ENCODE results near the gene TRIM13. TPM values are rescaled to one million over a fixed set of nuclear protein-coding genes. Genes with fewer than 3 reads are reported as not detected.

Gene TRIM13
- total RNA-seq, 1 donor from 2014 or later: 13.4 TPM

- H3K4me3 ChIP-seq: no peak overlapping the region
- H3K4me1 ChIP-seq: no peaks in the 10 kb centered on the region
- intact Hi-C loops (cut with DNase I): no loop called here
- H3K36me3 ChIP-seq: peaks cover 3 to 20% of the 10 kb centered on the region in 2 donors
- no peak overlapping the region for H3K27ac ChIP-seq
- no peaks in the 10 kb centered on the region for H3K27me3 ChIP-seq
- H3K9me3 ChIP-seq: no peaks in the 10 kb centered on the region
- no peak for DNase-seq (ENCODE audit: low spot score in 2 of 2)
- no peak for TF ChIP-seq CTCF (IDR thresholded peaks at IDR 0.05)
Observed at GRCh38 chr13:50026788-50027473, 30.1 kb downstream of the TRIM13 start.

GRCh38 chr13:50030315-50030714, 33.5 kb downstream of the TRIM13 start:
- Histone ChIP-seq H3K4me3 (no peak overlapping the region), H3K27ac (no peak overlapping the region), H3K27me3 (no peaks in the 10 kb centered on the region), H3K4me1 (peaks cover 3 to 7% of the 10 kb centered on the region in 2 donors), H3K36me3 (peaks cover 0 to 6% of the 10 kb centered on the region in 2 donors), H3K9me3 (no peaks in the 10 kb centered on the region)
- TF ChIP-seq CTCF (IDR thresholded peaks at IDR 0.05): no peak
- intact Hi-C loops (cut with DNase I): no loop called here
- no peak for DNase-seq (ENCODE audit: low spot score in 2 of 2)

- intact Hi-C loops (cut with DNase I): no loop called here
Observed at GRCh38 chr13:50033725-50034124, 36.9 kb downstream of the TRIM13 start.

GRCh38 chr13:50037788-50038187, 40.9 kb downstream of the TRIM13 start:
- no peak for DNase-seq (ENCODE audit: low spot score in 2 of 2)
- peaks cover 0 to 13% of the 10 kb centered on the region in 2 donors for H3K36me3 ChIP-seq
- H3K9me3 ChIP-seq: no peaks in the 10 kb centered on the region
- H3K27ac ChIP-seq: no peak overlapping the region
- H3K4me1 ChIP-seq: peaks cover 3 to 7% of the 10 kb centered on the region in 2 donors
- TF ChIP-seq CTCF (IDR thresholded peaks at IDR 0.05): no peak
- intact Hi-C loops (cut with DNase I): no loop called here
- no peak overlapping the region for H3K4me3 ChIP-seq
- no peaks in the 10 kb centered on the region for H3K27me3 ChIP-seq

More at GRCh38 chr13:50033725-50034124, 36.9 kb downstream of the TRIM13 start:
- no peak for TF ChIP-seq CTCF (IDR thresholded peaks at IDR 0.05)
- Histone ChIP-seq H3K27ac (peak overlapping the region; percentile 40 to 41), H3K36me3 (peaks cover 0 to 6% of the 10 kb centered on the region in 2 donors), H3K9me3 (no peaks in the 10 kb centered on the region), H3K4me3 (no peak overlapping the region), H3K4me1 (peaks cover 3 to 7% of the 10 kb centered on the region in 2 donors), H3K27me3 (no peaks in the 10 kb centered on the region)
- no peak for DNase-seq (ENCODE audit: low spot score in 2 of 2)

GRCh38 chr13:50038266-50038665, 41.4 kb downstream of the TRIM13 start:
- DNase-seq (ENCODE audit: low spot score in 2 of 2): no peak
- H3K27me3 ChIP-seq: no peaks in the 10 kb centered on the region
- H3K4me3 ChIP-seq: no peak overlapping the region
- peaks cover 1 to 6% of the 10 kb centered on the region in 2 donors for H3K4me1 ChIP-seq
- TF ChIP-seq CTCF (IDR thresholded peaks at IDR 0.05): no peak
- no peaks in the 10 kb centered on the region for H3K9me3 ChIP-seq
- H3K36me3 ChIP-seq: peaks cover 0 to 13% of the 10 kb centered on the region in 2 donors
- H3K27ac ChIP-seq: no peak overlapping the region
- intact Hi-C loops (cut with DNase I): no loop called here

Measured in ascending aorta (tissue), 2 donors.